HG03521 (cell line): ENCODE data around the gene MMGT1.
"Not testable (repeated sequence)": the region's sequence is repeated elsewhere in the genome, so short reads cannot be mapped to it uniquely, and the experiment has no call there.

Source experiments
- ATAC-seq: cut with Tn5 transposase; IDR thresholded peaks from one replicate; pipeline ENCODE4 v1.9.1; 2021; ENCODE audit warnings: mild to moderate bottlenecking, moderate library complexity; ENCODE audit not compliant: unreplicated experiment

MMGT1 gene

DNA sequence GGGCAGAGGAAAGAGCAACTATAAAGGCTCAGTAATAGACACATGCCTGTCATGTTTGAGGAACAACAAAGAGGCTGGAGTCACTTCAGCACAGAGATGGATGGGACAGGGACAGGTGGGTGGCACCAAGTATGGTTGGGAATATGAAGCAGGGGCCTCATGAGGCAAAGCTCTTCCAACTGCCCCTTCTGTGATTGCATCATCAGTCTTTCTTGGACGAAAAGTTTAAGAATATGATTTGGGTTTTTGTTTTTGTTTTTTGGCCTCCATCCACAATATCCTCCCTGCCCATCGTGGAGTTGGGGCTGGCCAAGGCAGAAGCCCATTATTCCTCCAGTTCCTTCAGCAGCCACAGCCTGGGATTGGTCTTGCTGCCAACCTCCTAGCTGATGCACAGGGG lies 45.9 kb downstream of the MMGT1 start:
- ATAC-seq, result no peak

DNA sequence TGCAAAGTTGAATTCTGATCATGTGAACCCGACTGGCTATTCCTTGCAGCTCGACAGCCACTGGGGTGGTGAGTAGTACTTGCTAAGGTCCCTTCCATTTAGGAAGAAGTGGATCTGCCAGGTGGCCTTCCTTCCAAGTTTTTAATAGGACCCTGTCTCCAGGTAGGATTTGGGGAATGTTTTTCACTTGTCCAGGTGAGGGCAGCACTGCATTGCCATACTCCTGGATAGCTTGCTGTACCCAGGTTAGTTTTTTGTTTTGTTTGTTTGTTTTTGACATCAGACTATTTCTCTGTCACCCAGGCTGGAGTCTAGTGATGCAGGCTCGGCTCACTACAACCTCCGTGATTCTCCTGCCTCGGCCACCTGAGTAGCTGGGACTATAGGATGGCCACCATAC lies 50.4 kb downstream of the MMGT1 start:
- no peak for ATAC-seq

DNA sequence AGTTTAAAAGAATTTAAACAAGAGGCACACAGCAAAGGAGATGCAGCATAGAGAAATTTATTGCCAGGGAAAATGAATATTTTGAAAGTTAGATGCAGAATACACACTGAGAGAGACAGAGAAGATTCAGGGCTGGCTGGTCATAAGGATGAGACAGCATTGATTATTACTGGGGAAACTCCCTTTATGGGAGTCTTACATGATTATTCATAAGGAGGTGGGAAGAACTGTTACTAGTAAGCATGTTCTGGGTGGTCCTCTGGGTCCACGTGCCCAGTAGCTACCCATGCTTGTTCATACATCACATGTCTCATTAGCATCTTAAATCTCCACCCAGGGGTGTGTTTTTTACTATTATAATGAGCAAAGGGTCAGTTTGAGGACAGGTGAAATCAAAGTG lies 53.3 kb downstream of the MMGT1 start:
- not testable (repeated sequence) for ATAC-seq

DNA sequence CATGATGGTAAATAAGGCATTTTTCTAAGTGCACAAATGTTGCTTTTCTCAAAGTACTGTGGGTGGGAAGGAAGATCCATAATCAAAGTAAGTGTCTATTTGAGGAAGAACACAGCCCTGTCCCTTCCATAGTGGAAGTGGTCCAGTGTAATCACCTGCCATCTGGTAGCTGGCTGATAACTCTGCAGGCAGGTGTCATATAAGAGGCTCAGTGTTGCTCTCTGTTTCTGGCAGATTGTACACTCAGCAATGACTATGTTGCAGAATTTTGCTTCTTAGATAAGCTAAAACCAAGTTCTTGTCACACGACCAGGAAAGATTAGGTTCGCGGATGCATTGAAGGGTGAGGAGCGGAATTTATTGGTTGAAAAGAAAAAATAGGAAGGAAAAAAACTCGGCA lies 59.4 kb downstream of the MMGT1 start:
- no peak for ATAC-seq
